SH-SY5Y (cell line): ENCODE data around the gene NOS3.

Source experiments
- GATA2 ChIP-seq: IDR thresholded peaks from 2 replicates; pipeline ENCODE4 v1.6.1; 2011; ENCODE audit warnings: mild to moderate bottlenecking, low read depth, low read length
- GATA3 ChIP-seq: IDR thresholded peaks from 2 replicates; pipeline ENCODE4 v1.6.1; 2011; ENCODE audit warnings: low read depth, mild to moderate bottlenecking, low read length, moderate library complexity

DNA sequence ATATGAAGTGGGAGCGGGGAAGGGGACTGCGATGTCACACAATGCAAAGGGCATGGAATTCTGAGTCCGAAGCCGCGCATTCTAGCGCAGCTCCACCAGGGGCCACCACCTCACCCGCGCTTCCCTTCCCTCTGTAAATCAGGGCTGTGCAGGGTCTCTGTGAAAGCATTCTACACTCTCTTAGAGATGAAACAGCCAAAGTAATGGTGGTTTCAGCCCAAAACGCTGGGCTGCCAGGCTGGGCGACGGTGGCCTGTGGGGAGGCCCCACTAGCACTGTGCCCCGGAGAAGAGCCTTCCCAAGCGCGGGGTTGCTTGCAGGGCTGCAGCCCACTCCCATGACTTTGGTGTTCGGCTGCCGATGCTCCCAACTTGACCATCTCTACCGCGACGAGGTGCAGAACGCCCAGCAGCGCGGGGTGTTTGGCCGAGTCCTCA, 22.1 kb downstream of the NOS3 start:
- TF ChIP-seq GATA2 (no peak), GATA3 (no peak)
